Fibroblast of lung (primary cell): Measurements from ENCODE around the gene SYVN1.

Experiments used
- CTCF ChIP-seq, 2 donors: IDR thresholded peaks in 1 of 2; conservative IDR thresholded peaks in 1 of 2; 1 replicate in 1 of 2; 2 replicates in 1 of 2; pipeline ENCODE4 v1.5.1; 2011 to 2012; ENCODE audit warnings: low read length in 2 of 2, control low read depth in 1 of 2, inconsistent platforms in 1 of 2, low read depth in 1 of 2, mild to moderate bottlenecking in 1 of 2
- EZH2 ChIP-seq: IDR thresholded peaks from 2 replicates; pipeline ENCODE4 v1.5.1; 2012; ENCODE audit warnings: low read length, control low read depth, mild to moderate bottlenecking; ENCODE audit errors: missing control alignments

GRCh38 chr11:65163684-65164083 is 29.4 kb upstream of the SYVN1 start:
- no peak for TF ChIP-seq CTCF (conservative IDR thresholded peaks at IDR 0.05 in 1 of 2, IDR thresholded peaks at IDR 0.05 in 1 of 2; ENCODE audit: low read depth in 1 of 2, low read length in 2 of 2)
- TF ChIP-seq EZH2: no peak
